GM21381 (cell line): Measurements from ENCODE around the gene CELF6.

ENCODE experiments used
- ATAC-seq: cut with Tn5 transposase; IDR thresholded peaks from one replicate; pipeline ENCODE4 v1.9.1; 2021; ENCODE audit warnings: mild to moderate bottlenecking, moderate library complexity; ENCODE audit not compliant: unreplicated experiment

Gene CELF6

GRCh38 chr15:72272997-72273352 is 47.0 kb downstream of the CELF6 start:
- ATAC-seq: no peak

- peak; percentile 94 for ATAC-seq
Measured at GRCh38 chr15:72272213-72272996, 47.6 kb downstream of the CELF6 start, which contains the start of gene PARP6. Gene PARP6 (minus strand): TSS chr15:72272554. CDS start chr15:72267477, 5,077 bp downstream.

GRCh38 chr15:72271895-72272212 is 48.1 kb downstream of the CELF6 start:
- ATAC-seq: no peak

GRCh38 chr15:72271221-72271620 is 48.7 kb downstream of the CELF6 start:
- no peak for ATAC-seq

- ATAC-seq: no peak
Measured at GRCh38 chr15:72269739-72270138, 50.2 kb downstream of the CELF6 start.

GRCh38 chr15:72265031-72265430 is 54.9 kb downstream of the CELF6 start:
- ATAC-seq: no peak

- ATAC-seq: no peak
Measured at GRCh38 chr15:72252663-72253299, 67.2 kb downstream of the CELF6 start.

GRCh38 chr15:72249142-72249810 is 70.7 kb downstream of the CELF6 start:
- ATAC-seq: no peak

- no peak for ATAC-seq
Measured at GRCh38 chr15:72248514-72248913, 71.4 kb downstream of the CELF6 start.

- ATAC-seq: no peak
Measured at GRCh38 chr15:72242775-72243370, 77.1 kb downstream of the CELF6 start.

- ATAC-seq: no peak
Measured at GRCh38 chr15:72239652-72240051, 80.3 kb downstream of the CELF6 start.

- no peak for ATAC-seq
Measured at GRCh38 chr15:72238586-72238985, 81.4 kb downstream of the CELF6 start.

- no peak for ATAC-seq
Measured at GRCh38 chr15:72237853-72238224, 82.1 kb downstream of the CELF6 start.

- peak; percentile 78 for ATAC-seq
Measured at GRCh38 chr15:72237029-72237852, 82.7 kb downstream of the CELF6 start.

- ATAC-seq: no peak
Measured at GRCh38 chr15:72236381-72237003, 83.5 kb downstream of the CELF6 start.

- ATAC-seq: no peak
Measured at GRCh38 chr15:72235298-72235697, 84.7 kb downstream of the CELF6 start.
